ENCODE data around the gene C14orf132. TPM values are rescaled to one million over a fixed set of nuclear protein-coding genes. Genes with fewer than 3 reads are reported as not detected.
A peak's percentile ranks its signal among the peaks of the same experiment; 100 is the strongest.

C14orf132 gene
- total RNA-seq, 4 donors from 2014 or later: 2.8 to 7.5 (median 5.8) TPM

DNA sequence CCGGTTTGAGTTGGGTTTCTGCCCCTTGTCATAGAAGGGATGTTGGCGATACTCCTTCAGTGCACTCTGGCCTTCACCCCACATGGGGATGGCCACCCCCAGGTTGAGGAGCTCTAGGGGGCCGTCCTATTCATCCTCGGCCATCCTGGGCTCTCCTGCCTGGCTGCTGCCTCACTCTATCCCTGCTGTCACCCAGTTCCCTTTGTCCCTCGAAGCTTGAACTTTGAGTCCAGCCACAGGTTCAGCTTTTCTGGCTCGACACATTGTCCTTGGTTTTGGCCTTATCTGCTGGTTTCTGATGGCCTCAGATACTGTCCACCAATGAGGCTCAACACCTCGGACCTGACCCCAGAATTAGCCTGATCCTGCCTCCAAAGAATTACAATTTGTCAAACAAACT, 58.6 kb downstream of the C14orf132 start:
- TF ChIP-seq, protein P1, sequence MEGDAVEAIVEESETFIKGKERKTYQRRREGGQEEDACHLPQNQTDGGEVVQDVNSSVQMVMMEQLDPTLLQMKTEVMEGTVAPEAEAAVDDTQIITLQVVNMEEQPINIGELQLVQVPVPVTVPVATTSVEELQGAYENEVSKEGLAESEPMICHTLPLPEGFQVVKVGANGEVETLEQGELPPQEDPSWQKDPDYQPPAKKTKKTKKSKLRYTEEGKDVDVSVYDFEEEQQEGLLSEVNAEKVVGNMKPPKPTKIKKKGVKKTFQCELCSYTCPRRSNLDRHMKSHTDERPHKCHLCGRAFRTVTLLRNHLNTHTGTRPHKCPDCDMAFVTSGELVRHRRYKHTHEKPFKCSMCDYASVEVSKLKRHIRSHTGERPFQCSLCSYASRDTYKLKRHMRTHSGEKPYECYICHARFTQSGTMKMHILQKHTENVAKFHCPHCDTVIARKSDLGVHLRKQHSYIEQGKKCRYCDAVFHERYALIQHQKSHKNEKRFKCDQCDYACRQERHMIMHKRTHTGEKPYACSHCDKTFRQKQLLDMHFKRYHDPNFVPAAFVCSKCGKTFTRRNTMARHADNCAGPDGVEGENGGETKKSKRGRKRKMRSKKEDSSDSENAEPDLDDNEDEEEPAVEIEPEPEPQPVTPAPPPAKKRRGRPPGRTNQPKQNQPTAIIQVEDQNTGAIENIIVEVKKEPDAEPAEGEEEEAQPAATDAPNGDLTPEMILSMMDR (IDR thresholded peaks at IDR 0.05): no peak

DNA sequence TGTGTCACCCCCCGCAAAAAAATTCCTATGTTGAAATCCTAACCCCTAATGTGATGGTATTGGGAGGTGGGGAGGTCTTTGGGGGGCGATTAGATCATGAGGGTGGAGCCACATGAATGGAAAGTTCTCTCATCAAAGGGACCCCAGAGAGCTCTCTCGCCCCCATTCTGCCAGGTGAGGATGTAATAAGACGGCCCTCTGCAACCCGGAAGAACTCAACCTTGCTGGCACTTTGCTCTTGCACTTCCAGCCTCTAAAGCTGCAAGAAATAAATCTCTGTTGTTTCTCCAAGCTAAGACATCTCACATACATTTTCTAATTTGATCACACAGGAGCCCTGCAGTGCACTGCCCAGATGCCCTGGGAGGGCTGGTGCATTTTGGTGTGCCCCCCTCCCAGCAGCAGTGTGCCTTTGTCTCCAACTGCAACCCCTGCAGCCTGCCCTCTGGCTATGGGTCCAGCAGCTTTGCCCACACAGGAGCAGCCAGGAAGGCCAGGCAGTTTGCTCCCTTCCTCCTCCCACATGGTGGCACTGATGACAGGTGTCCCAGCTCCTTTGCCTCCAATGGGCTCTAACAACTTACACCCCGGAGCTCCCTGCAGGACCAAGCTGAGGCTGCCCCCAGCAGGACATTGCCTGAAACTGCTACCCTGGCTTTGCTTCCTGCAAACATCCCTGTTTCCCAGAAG, 59.3 kb downstream of the C14orf132 start:
- ATAC-seq (ENCODE audit: low FRiP score): no peak
- TF ChIP-seq, protein P1 (IDR thresholded peaks at IDR 0.05): no peak
- no peak for DNase-seq (ENCODE audit: low spot score)

More for the DNA sequence above, 58.6 kb downstream of the C14orf132 start:
- ATAC-seq (ENCODE audit: low FRiP score): no peak
- DNase-seq (ENCODE audit: low spot score): no peak

DNA sequence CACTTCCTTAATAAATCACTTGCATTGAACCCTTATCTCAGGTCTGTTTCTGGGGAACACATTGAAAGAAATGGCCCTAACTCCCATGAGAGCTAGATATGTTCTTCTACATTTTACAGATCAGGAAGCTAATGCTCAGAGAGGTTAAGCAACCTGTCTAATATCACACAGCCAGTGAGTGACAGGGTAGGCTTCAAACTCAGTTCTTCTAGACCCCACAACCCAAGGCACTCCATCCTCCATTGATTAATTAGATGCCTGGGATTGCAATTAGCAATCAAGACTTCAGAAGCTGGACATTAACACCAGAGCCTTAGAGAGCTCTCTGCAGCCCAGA, 59.8 kb downstream of the C14orf132 start:
- TF ChIP-seq, protein P1 (IDR thresholded peaks at IDR 0.05): no peak
- peak; percentile 3 for DNase-seq (ENCODE audit: low spot score)

GRCh38 chr14:96100161-96101064, 61.3 kb downstream of the C14orf132 start:
- peak; percentile 68 for DNase-seq (ENCODE audit: low spot score)
- ATAC-seq (ENCODE audit: low FRiP score): no peak
- TF ChIP-seq, protein P1 (IDR thresholded peaks at IDR 0.05): peak in 2 of 3 donors; percentile 79 to 90

More for the DNA sequence above, 59.8 kb downstream of the C14orf132 start:
- no peak for ATAC-seq (ENCODE audit: low FRiP score)

DNA sequence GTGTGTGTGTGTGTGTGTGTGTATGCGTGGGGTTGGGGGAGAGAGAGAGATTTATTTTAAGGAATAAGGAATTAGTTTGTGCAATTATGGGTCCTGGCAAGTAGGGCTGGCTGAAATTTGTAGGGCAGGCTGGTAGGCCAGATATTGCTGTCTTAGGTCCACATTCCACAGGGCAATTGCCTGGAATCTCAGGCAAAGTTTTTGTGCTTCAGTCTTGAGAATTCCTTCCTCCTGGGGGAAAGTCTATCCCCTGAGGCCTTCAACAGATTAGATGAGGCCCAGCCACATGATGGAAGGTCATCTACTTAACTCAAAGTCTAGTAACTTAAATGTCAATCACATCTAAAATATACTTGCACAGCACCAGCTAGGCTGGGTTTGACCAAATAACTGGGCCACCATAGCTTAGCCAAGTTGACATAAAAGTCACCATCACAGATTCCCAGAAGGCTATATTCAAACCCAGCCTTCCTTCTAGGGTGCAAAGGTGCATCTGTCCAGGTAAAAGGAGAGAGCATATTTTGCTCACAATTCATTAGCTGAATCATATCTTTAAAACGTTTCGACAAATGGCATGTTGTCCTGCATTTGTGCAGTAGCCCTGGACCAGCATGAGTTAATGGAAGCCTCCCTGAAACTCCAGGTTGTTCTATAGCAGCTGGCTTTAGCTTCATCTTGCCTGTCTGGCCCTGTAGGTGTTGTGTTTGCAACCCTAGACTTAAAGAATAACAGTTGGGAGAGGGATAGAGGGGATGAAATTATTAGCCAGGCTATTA, 63.1 kb downstream of the C14orf132 start:
- TF ChIP-seq, protein P1 (IDR thresholded peaks at IDR 0.05): no peak
- ATAC-seq (ENCODE audit: low FRiP score): no peak
- no peak for DNase-seq (ENCODE audit: low spot score)

DNA sequence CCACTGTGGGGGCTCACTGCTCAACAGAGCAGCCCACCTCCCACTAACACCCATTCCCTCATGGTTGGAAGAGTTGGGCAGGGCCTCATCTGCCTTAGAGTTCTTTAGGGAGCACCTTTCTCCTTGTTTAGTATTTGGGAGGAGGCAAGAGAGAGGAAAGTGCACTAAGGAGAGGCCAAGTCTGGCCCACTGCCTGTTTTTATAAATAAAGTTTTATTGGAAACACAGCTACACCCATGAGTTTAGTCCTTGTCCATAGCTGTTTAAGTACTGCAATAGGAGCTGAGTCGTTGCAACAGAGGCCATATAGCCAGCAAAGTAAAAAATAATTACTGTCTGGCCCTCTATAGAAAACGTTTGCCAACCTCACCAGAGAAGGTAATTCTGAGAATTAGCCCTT, 63.9 kb downstream of the C14orf132 start:
- no peak for DNase-seq (ENCODE audit: low spot score)
- TF ChIP-seq, protein P1 (IDR thresholded peaks at IDR 0.05): no peak
- ATAC-seq (ENCODE audit: low FRiP score): no peak
